Endothelial cell (in vitro differentiated cells): ENCODE data around the gene ADAMTSL2. TPM values are rescaled to one million over a fixed set of nuclear protein-coding genes. Genes with fewer than 3 reads are reported as not detected.

Experiments
- DNase-seq: peaks from one replicate; pipeline ENCODE4 v3.0.0; 2021; ENCODE audit warnings: low spot score
- H3K27ac Mint-ChIP-seq: one replicate; pipeline ENCODE4 v1.8.0; 2021; ENCODE audit warnings: mixed read lengths, inconsistent platforms; ENCODE audit not compliant: unreplicated experiment
- H3K27me3 Mint-ChIP-seq: one replicate; pipeline ENCODE4 v1.8.0; 2021; ENCODE audit warnings: mild to moderate bottlenecking, moderate library complexity, mixed read lengths, inconsistent platforms; ENCODE audit not compliant: unreplicated experiment
- H3K36me3 Mint-ChIP-seq: one replicate; pipeline ENCODE4 v1.8.0; 2021; ENCODE audit warnings: mild to moderate bottlenecking, low read depth, mixed read lengths, inconsistent platforms; ENCODE audit not compliant: unreplicated experiment
- H3K4me1 Mint-ChIP-seq: one replicate; pipeline ENCODE4 v1.8.0; 2021; ENCODE audit warnings: mild to moderate bottlenecking, mixed read lengths, inconsistent platforms; ENCODE audit not compliant: unreplicated experiment
- H3K4me3 Mint-ChIP-seq: one replicate; pipeline ENCODE4 v1.8.0; 2021; ENCODE audit warnings: mild to moderate bottlenecking, mixed read lengths, inconsistent platforms; ENCODE audit not compliant: unreplicated experiment
- H3K9me3 Mint-ChIP-seq: one replicate; pipeline ENCODE4 v1.8.0; 2021; ENCODE audit warnings: mixed read lengths, inconsistent platforms; ENCODE audit not compliant: unreplicated experiment
- CTCF ChIP-seq: fragments of 200-600 bp; sonication (generic); IDR thresholded peaks from one replicate; pipeline ENCODE4 v1.5.0; 2021; ENCODE audit warnings: antibody characterized with exemption; ENCODE audit not compliant: unreplicated experiment
- total RNA-seq: library from RNA; stranded (reverse); fragmentation: NEBNext Ultra II Directional; extraction: Animal tissue kit (Norgen Biotek cat#: 25700); gene quantifications from one replicate; pipeline ENCODE4 v1.2.1, GENCODE V29; 2021; ENCODE audit not compliant: unreplicated experiment

The ADAMTSL2 gene
- total RNA-seq, 1 donor from 2014 or later = 5.9 TPM

- DNase-seq = no peak
- Mint-ChIP-seq H3K27me3 (peaks cover 10% of the 10 kb centered on the region), H3K4me1 (peaks cover 9% of the 10 kb centered on the region), H3K4me3 (no peak overlapping the region), H3K9me3 (no peaks in the 10 kb centered on the region), H3K27ac (no peak overlapping the region), H3K36me3 (no peaks in the 10 kb centered on the region)
- no peak for TF ChIP-seq CTCF
Observed at GRCh38 chr9:133607976-133608375, 73.5 kb downstream of the ADAMTSL2 start.

- Mint-ChIP-seq H3K4me3 (no peak overlapping the region), H3K4me1 (peaks cover 9% of the 10 kb centered on the region), H3K27ac (no peak overlapping the region), H3K36me3 (no peaks in the 10 kb centered on the region), H3K9me3 (no peaks in the 10 kb centered on the region), H3K27me3 (peaks cover 10% of the 10 kb centered on the region)
- no peak for DNase-seq
- no peak for TF ChIP-seq CTCF
Observed at GRCh38 chr9:133608382-133608781, 73.9 kb downstream of the ADAMTSL2 start.

GRCh38 chr9:133608889-133609288 lies 74.4 kb downstream of the ADAMTSL2 start:
- Mint-ChIP-seq H3K27ac (no peak overlapping the region), H3K9me3 (no peaks in the 10 kb centered on the region), H3K4me3 (no peak overlapping the region), H3K4me1 (peaks cover 9% of the 10 kb centered on the region), H3K36me3 (no peaks in the 10 kb centered on the region), H3K27me3 (peaks cover 10% of the 10 kb centered on the region)
- DNase-seq = no peak
- no peak for TF ChIP-seq CTCF

- peaks cover 10% of the 10 kb centered on the region for H3K27me3 Mint-ChIP-seq
- no peaks in the 10 kb centered on the region for H3K36me3 Mint-ChIP-seq
- no peak within 1 kb of the TSS for H3K27ac Mint-ChIP-seq
- H3K4me1 Mint-ChIP-seq = peaks cover 9% of the 10 kb centered on the region
- H3K9me3 Mint-ChIP-seq = no peaks in the 10 kb centered on the region
- peak; percentile 78 for DNase-seq
- peak within 1 kb of the TSS; percentile 67 for H3K4me3 Mint-ChIP-seq
- no peak for TF ChIP-seq CTCF
Observed at GRCh38 chr9:133609311-133610098, 75.0 kb downstream of the ADAMTSL2 start, which contains the start of gene FAM163B. TSS of gene FAM163B (minus strand) at chr9:133609389. CDS start at chr9:133580223, 29,166 bp downstream.

DNA sequence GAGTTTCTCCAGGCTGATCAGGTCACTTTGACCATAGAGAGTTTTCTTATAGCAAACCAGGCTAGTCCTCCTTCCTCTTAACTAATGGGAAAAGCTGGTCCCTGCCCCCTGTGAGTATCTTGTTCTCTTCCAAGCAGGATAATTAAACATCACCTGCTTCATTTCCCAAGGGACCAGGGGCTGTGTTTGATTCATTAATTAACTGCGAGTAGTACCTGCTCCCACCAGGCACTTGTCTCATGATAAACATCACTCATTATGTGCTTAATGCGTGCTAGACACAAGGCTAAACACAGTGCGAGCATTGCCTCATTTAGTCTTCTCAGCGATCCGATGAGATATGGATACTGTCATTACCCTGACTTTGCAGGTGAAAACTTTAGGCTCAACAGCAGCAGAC lies 76.3 kb downstream of the ADAMTSL2 start:
- TF ChIP-seq CTCF = no peak
- Mint-ChIP-seq H3K9me3 (no peaks in the 10 kb centered on the region), H3K4me1 (peaks cover 6% of the 10 kb centered on the region), H3K4me3 (no peak overlapping the region), H3K27me3 (peaks cover 14% of the 10 kb centered on the region), H3K36me3 (no peaks in the 10 kb centered on the region), H3K27ac (no peak overlapping the region)
- no peak for DNase-seq
